ENCODE measurements around the gene CLK2. TPM values are rescaled to one million over a fixed set of nuclear protein-coding genes. Genes with fewer than 3 reads are reported as not detected.

CLK2 gene
- 49.3 TPM for total RNA-seq

GRCh38 chr1:155273343-155274245 lies at the start of gene CLK2:
Gene CLK2 (minus strand): TSS chr1:155273504. CDS start chr1:155270977, 2,527 bp downstream.

GRCh38 chr1:155320661-155321617 lies 47.6 kb upstream of the CLK2 start, which contains the start of gene RUSC1:
Gene RUSC1 (plus strand): TSS chr1:155320894. CDS start chr1:155321774, 880 bp downstream.

GRCh38 chr1:155308493-155309422 lies 35.5 kb upstream of the CLK2 start, which contains the start of gene FDPS:
Gene FDPS (plus strand): TSS chr1:155308866. CDS start chr1:155309790, 924 bp downstream.

GRCh38 chr1:155301342-155301841 lies 28.1 kb upstream of the CLK2 start, which contains the start of gene PKLR:
Gene PKLR (minus strand): TSS chr1:155301438. CDS start chr1:155301395, 43 bp downstream.

GRCh38 chr1:155277070-155277901 lies 4.0 kb upstream of the CLK2 start, which contains the start of gene HCN3:
Gene HCN3 (plus strand): TSS chr1:155277463. CDS start chr1:155277591, 128 bp downstream.

GRCh38 chr1:155261852-155262673 lies 11.2 kb downstream of the CLK2 start, which contains the start of gene SCAMP3:
Gene SCAMP3 (minus strand): TSS chr1:155262360. CDS start chr1:155262151, 209 bp downstream.

GRCh38 chr1:155255243-155256007 lies 17.9 kb downstream of the CLK2 start, which contains the start of gene ENTREP3:
Gene ENTREP3 (minus strand): TSS chr1:155255483. CDS start chr1:155254877, 606 bp downstream.

Other genes with a start within 250 kb of the CLK2 start
- 0.49 TPM for gene DCST2, start 239.7 kb downstream of the CLK2 start, total RNA-seq
- not detected for gene DCST1, start 239.7 kb downstream of the CLK2 start, total RNA-seq
- gene ADAM15, start 222.2 kb downstream of the CLK2 start, total RNA-seq: 49.4 TPM
- gene EFNA4, start 209.8 kb downstream of the CLK2 start, total RNA-seq: 2.9 TPM
- gene EFNA3, start 194.7 kb downstream of the CLK2 start, total RNA-seq: 5.8 TPM
- 26.9 TPM for gene EFNA1, start 145.6 kb downstream of the CLK2 start, total RNA-seq
- 15.6 TPM for gene SLC50A1, start 137.7 kb downstream of the CLK2 start, total RNA-seq
- gene DPM3, start 133.0 kb downstream of the CLK2 start, total RNA-seq: 39.4 TPM
- 51.1 TPM for gene KRTCAP2, start 100.2 kb downstream of the CLK2 start, total RNA-seq
- gene TRIM46, start 99.7 kb downstream of the CLK2 start, total RNA-seq: 5.7 TPM
- 50.7 TPM for gene THBS3, start 65.6 kb downstream of the CLK2 start, total RNA-seq
- 18.3 TPM for gene MTX1, start 64.8 kb downstream of the CLK2 start, total RNA-seq
- 9.5 TPM for gene ENTREP3, start 18.0 kb downstream of the CLK2 start, total RNA-seq
- gene SCAMP3, start 11.1 kb downstream of the CLK2 start, total RNA-seq: 33.2 TPM
- 7.4 TPM for gene HCN3, start 4.0 kb upstream of the CLK2 start, total RNA-seq
- 1.0 TPM for gene PKLR, start 27.9 kb upstream of the CLK2 start, total RNA-seq
- 92.3 TPM for gene FDPS, start 35.4 kb upstream of the CLK2 start, total RNA-seq
- gene RUSC1, start 47.4 kb upstream of the CLK2 start, total RNA-seq: 26.6 TPM